GM19463 (cell line): ENCODE measurements around the gene LRAT.
A peak's percentile ranks its signal among the peaks of the same experiment; 100 is the strongest.
"Not testable (repeated sequence)": the region's sequence is repeated elsewhere in the genome, so short reads cannot be mapped to it uniquely, and the experiment has no call there.

ENCODE experiments used
- ATAC-seq: cut with Tn5 transposase; IDR thresholded peaks from one replicate; pipeline ENCODE4 v1.9.1; 2021; ENCODE audit warnings: mild to moderate bottlenecking, moderate library complexity; ENCODE audit not compliant: unreplicated experiment

Gene LRAT

DNA sequence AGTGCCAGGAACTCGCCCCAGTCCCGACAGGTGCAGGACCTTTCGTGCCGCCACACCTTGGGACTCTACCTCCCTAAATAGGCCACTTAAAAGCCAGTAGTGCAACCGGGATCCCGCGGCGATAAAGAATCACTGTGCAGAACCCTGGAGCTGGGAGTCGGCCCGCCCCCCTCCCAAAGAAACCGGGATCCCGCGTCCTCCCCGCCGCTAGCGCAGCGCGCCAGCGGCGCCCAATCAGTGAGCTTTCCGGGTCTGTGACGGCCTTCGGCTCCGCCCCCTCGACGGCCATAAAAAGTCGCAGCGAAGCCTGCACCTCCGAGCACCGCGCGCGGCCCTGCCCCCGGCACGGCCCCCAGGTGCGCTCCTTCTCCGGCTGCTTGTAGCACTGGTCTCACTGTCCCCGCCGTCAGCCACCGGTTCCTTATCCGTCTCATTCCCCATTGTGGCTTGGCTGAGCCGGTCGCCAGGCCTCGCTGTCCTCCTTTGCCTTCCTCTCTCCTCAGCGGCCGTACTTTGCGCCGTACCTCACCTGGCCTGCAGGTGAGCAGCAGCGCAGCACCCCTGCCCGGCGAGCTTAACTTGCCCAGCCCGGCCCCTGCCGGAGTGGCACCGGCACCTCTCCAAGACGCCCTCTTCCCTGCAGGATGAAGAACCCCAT is at the start of gene LRAT:
Gene LRAT, plus strand, starts transcription at position 318 of the 658 bp plus-strand sequence. Its CDS starts 327 bp downstream, at position 645.
- peak; percentile 71 for ATAC-seq

DNA sequence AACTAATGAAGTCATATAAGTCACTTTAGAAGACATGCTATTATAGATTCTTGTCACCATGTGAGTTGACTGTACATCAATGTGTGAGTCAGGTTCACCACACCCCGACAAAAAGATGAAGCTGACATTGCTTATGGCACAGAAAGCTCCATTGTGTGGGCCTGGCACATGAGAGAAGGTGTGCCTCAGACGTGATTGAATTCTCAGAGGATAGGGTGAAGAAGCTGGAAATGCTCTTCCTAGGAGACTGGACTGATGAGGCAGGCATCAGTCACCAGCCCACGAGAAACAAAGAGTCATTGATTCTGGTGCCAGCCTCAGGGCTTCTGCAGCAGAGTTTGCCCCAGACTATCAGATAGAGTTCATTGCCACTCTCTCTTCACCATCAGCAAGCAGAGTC is 35.9 kb upstream of the LRAT start:
- ATAC-seq, result no peak

DNA sequence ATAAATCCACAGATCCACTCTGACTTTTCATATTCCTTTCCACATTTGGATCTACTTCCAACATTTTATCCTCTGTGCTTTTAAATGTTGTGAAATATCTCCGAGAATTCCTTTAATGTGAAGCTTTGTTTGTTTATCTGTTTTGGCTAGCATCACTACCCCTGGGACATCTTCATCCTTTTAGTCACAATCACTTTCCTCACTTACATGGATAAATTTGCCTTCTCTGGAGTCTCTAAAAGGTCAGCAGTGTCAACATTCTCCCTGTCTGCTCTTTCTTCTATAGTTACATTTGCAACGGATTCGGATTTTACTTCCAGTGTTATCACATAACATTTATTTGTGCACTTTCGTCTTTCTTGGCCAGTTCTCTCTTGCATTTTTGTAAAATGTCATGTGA is 34.2 kb upstream of the LRAT start:
- no peak for ATAC-seq

- no peak for ATAC-seq
Measured at GRCh38 chr4:154711522-154711921, 32.3 kb upstream of the LRAT start.

- ATAC-seq, result no peak
Measured at GRCh38 chr4:154714339-154715040, 29.3 kb upstream of the LRAT start.

DNA sequence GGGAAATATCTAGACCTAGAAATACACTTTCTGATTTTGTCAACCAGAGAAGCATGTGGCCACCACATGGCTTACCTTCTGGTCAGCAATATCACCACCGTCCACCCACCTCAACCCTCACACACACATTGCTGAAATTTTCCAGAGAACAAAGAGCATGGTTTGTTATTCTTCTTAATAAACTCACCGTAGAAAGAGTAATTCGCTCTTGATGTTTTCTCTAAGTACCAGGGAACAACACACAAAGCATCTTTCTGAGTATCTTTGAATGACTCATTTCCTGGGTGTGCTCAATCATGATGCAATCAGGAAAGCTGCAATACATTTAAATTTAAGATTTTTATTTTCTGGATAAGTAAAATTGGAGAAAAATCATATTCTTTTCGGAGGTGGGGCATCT is 24.7 kb upstream of the LRAT start:
- no peak for ATAC-seq

- peak; percentile 88 for ATAC-seq
Measured at GRCh38 chr4:154720123-154720522, 23.7 kb upstream of the LRAT start.

- ATAC-seq, result no peak
Measured at GRCh38 chr4:154720618-154721267, 23.1 kb upstream of the LRAT start.

DNA sequence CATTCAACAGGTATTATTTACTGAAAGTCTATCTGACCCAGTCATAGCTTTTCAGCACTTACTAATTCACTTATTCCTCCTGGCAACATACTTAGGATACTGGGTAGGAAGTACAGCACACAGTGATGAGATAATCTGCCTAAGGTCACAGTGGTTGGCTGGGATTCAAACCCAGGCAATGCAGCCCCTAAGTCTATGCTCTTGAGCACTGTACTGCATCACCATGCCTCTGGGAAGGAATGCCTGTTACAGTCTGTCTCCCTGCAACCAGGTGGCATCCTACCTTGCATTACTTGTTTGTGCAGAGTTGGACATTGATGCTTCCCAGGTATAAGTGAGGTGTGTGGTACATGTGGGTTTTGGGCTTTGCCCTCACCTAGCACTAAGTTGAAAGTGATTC is 21.5 kb upstream of the LRAT start:
- no peak for ATAC-seq

DNA sequence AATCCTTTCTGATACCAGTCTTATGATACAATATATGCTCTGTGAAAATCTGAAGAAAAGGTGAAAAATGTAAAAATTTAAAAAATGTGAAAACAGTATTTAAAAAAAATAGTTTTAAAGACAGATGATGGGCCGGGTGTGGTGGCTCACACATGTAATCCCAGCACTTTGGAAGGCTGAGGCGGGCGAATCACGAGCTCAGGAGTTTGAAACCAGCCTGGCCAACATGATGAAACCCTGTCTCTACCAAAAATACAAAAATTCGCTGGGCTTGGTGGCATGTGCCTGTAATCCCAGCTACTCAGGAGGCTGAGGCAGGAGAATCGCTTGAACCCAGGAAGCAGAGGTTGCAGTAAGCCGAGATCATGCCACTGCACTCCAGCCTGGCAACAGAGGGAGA is 20.2 kb upstream of the LRAT start:
- ATAC-seq, result not testable (repeated sequence)

DNA sequence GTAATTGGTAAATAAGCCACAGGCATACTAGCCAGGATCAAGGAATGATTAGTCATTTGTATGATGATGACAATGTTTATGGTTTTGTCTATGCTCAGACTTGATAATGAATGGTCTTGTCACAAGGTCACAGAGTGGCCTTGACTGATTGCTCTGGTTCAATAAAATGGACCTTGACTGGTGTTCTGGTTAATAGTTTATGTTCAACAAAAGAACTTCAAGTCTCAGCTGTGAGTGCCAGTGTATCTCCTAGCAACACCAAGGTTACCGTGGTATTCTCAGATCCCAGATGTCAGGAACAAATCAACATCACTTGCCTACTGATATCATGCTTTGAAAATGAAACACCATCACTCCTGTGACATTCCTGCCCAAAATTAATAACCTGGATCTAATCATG is 16.3 kb upstream of the LRAT start:
- ATAC-seq, result no peak

- no peak for ATAC-seq
Measured at GRCh38 chr4:154731756-154732155, 12.0 kb upstream of the LRAT start.

DNA sequence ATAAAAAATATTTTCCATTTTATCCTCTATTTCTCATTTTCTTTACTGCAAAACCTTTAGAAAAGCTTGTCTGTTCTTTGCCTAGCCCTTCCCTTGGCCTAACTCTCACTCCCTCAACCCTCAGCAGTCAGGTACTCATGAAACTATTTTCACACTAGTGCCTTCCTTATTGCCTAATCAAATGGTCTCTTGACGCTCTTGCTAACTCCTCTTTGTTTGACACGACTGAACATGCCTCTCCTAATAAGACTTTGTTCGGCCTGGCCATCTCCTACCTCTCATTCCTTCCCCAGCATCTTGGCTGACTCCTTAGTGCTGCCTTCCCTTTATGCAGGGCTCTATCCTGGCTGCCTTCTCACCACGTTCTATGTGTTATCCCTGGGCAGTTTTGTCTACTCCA is 11.1 kb upstream of the LRAT start:
- no peak for ATAC-seq

DNA sequence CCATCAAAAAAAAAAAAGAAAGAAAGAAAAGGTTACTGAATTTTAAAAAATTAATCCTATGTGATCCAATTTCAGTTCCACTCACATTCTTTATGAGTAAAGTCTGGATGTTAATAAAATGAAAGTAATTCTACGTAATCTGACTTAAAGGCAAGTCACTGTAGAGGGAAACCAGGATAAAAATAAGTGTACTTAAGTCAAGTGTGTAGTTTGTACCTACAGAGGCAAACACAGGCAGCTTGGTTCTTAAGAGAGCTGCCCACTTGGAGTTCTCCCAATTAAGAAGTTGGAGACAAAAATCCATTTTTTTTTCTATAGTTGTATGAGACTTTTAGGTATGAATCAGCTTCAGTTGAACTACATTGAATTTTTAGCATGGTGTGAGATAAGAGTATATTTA is 7.0 kb upstream of the LRAT start:
- ATAC-seq, result no peak

GRCh38 chr4:154738426-154738825 is 5.4 kb upstream of the LRAT start:
- no peak for ATAC-seq

DNA sequence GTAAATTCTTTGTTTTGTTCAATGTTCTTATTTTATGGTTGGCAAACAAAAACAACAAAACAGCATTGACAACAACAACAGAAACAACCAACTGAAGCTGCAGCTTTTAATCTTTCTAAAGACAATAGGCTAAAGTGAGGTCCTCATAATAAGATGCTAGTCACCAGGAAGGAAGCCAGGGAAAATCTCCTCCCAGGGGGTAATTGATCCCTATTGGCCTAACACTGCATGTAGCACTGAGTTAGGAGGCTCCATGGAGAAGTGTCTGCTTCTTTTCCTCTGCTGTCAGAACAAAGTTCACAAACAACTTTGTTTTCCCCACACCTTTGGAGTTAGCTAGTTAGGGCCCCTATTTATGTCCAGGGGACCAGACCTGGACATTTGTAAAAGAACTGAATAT is 4.7 kb upstream of the LRAT start:
- ATAC-seq, result no peak

GRCh38 chr4:154740462-154740861 is 3.3 kb upstream of the LRAT start:
- ATAC-seq, result no peak

- ATAC-seq, result no peak
Measured at GRCh38 chr4:154741131-154741665, 2.6 kb upstream of the LRAT start.

DNA sequence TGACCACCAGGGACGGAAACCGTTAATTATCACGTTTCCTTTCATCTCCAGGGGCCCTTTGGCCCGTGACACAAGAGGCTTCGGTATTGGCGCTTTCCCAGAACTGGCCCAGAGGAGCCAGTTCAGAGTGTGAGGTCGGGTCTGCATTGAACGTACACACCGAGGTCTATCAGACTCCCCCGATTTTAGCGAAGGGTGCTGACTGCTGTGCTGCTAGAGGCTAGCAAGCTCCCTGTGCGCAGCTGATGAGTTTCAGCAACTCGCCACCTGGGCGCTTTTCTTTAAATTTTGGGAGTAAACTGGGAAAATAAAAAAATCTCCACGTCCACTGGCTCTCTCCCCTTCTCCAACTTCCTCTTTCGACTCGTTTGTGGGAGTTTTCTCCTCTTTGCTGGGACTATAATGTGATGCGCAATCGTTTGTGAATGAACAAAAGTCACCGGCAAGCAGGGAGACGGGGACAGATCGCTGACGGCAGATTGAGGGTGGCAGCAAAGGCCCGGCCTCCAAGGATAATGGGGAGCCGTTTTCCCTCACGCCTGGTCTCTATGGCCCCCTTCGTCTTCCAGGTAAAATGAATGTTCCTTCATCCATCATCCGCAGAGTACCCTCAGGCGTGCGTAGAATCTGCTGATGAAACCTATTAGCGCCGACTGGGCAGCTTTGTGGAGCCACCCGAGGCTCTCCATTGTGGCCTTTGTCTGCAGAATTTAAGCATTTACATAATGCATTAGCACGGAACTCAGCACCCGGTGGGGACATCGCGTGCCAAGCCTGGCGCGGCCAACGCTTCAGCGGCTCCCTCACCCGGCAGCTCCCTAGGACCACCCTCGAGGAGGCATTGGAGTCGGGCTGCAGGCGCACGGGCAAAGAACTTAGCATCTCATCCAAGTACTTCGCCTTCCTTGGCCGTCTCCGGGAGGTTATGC is 1.6 kb upstream of the LRAT start:
- no peak for ATAC-seq

DNA sequence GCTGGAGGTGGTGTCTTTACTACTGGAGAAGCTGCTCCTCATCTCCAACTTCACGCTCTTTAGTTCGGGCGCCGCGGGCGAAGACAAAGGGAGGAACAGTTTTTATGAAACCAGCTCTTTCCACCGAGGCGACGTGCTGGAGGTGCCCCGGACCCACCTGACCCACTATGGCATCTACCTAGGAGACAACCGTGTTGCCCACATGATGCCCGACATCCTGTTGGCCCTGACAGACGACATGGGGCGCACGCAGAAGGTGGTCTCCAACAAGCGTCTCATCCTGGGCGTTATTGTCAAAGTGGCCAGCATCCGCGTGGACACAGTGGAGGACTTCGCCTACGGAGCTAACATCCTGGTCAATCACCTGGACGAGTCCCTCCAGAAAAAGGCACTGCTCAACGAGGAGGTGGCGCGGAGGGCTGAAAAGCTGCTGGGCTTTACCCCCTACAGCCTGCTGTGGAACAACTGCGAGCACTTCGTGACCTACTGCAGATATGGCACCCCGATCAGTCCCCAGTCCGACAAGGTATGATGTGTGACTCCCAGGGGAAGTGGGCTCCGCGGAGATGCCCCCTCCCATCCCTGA is 634 bp downstream of the LRAT start:
- no peak for ATAC-seq

GRCh38 chr4:154757713-154758112 is 13.9 kb downstream of the LRAT start:
- no peak for ATAC-seq
